NCI-H1048 (cell line): ENCODE data around the gene AHCYL1.

Experiments used
- DNase-seq: peaks from one replicate; lab custom pipeline; 2025; lab: John Stamatoyannopoulos, UW

The AHCYL1 gene

DNA sequence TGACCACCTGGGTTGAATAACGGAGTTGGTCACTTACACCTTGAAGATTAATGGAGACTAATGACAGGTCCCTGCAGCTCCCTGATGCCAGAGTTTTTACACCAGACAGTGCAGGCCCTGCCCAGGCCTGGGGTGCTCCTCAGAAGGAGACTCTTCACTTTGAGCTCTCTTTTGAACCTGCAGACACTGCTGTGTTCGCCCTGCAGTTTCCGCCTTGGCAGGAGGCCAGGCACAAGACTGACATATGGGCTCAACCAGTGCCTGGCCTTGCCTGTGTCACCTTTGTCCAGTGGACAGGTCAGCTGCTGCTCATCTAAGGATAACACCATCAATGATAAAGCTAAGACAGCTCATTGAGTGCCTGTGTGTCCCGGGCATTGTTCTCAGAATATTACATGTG lies 55.1 kb downstream of the AHCYL1 start:
- no peak for DNase-seq

- DNase-seq = no peak
Observed at GRCh38 chr1:110040548-110040947, 56.0 kb downstream of the AHCYL1 start.

DNA sequence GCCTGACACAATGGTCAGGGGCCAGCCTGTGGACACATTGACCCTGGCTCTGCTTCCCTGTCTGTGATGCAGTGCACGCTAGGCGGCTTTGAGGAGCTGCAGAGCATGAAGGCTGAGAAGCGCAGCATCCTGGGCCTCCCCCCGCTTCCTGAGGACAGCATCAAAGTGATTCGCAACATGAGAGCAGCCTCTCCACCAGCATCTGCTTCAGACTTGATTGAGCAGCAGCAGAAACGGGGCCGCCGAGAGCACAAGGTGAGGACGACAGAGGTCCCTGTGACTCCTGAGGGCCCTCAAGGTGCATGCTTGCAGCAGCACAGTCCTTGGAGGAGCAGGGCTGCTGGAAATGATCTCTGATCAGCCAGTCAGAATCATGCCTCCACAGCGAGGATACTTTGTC lies 58.5 kb downstream of the AHCYL1 start:
- no peak for DNase-seq

- DNase-seq = no peak
Observed at GRCh38 chr1:110047463-110047862, 62.9 kb downstream of the AHCYL1 start.

DNA sequence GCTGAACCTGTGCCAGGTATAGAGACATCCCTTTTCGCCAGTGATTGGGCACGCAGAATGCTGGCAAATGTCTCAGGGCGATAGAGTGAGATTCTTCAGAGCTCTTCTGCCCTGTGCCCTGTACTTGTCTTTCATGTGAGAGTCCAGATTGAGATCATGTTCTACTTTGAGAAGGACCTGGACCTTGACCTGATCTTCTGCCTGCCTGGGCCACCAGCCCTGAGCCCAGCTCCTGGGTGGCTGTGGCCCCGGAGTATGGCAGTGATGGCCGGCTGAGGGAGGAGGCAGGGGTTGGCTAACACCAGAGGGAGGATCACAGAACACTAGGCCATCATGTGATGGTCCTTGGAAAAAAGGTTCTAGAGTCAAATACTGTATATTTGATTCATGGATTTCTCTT lies 63.7 kb downstream of the AHCYL1 start:
- DNase-seq = no peak

DNA sequence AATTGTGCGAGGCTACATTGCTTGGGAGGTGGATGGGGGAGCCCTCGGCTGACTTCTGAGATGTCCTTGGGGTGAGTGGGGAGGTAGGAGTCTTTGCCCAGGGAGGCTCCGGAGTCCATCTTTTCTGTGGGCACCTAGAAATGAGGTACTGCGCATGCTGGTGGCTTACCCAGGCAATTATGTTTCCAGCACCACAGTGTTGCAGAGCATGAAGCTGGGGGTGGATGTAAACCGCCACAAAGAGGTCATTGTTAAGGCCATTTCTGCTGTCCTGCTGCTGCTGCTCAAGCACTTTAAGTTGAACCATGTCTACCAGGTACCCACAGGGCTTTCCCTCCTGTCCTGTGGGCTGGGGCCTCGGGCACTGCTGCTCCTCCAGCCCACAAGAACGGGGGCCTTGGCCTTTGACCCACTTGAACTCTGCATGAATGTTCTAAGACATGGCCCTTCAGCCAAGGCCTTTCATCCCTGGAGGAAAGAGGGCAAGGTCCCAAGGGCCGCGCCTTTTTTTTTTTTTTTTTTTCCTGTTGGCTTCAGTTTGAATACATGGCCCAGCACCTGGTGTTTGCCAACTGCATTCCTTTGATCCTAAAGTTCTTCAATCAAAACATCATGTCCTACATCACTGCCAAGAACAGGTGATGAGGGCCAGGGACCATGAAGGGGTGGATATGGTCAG lies 64.5 kb downstream of the AHCYL1 start:
- no peak for DNase-seq

- DNase-seq = no peak
Observed at GRCh38 chr1:110049801-110050601, 65.4 kb downstream of the AHCYL1 start.

DNA sequence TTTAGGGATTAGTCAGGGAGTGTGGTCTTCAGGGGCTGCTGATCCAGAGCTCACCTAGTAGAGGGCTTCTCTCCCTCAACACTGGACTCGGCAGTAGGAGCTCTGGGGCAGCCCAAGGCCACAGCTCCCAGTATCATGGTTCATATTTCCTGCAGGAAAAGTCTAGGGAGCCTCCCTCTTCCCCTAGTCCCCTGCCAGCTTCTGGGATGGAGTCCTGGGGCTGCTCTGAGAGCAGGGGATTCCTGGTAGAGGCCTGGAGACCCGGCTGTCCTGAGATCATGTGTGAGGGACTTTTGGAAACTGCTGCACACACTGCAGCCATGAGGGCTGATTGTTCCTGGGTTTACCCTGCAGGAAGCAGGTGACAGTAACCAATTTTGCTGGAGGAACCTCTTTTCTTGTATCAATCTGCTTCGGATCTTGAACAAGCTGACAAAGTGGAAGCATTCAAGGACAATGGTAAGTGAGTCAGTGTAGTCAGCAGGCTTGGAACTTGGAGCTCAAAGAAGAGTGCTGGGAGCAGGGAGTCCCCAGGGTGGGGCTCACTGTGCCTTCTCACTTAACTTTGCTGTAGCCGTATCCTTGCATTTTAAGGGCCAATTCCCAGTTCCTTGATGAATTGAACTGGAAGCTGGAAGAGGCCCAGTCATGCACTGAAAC lies 66.2 kb downstream of the AHCYL1 start:
- DNase-seq = no peak

GRCh38 chr1:110051262-110051648 lies 66.7 kb downstream of the AHCYL1 start:
- no peak for DNase-seq

GRCh38 chr1:110053552-110054428 lies 69.2 kb downstream of the AHCYL1 start:
- DNase-seq = no peak

DNA sequence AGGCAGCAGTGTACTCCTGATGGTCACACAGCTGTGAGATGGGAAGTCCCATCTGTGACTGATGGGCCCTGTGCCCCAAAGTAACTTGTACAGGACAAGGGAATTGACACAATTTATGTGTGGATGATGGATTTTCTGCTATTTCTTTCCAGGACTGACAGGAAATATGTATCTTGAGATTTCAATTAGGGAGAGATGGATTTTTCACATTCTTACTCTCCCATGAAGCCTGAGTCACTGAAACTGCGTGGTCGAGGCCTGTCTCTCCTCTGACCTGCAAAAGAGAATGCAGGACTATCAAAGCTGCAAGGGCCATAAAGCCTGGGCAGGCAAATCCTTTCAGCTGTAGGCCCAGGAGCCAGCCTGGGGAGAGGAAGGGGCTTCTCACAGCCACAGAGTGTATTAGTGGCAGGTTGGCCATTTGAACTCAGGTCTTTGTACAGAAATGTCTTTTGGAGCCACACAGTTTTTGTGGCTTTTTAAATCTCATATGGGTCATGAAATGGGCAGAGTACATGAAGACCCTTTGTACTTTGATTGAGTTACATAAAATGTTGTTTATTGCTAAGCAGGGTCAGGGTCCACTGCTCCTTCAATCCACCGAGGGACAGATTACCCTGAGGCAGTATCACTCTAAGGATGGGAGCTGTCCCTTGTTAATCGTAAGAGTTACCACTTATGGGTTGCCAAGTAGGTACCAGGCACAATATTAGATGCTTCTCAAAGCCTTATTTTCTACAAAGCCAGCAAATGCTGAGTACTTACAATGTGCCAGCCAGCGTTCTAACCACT lies 71.1 kb downstream of the AHCYL1 start:
- no peak for DNase-seq

GRCh38 chr1:110056285-110056683 lies 71.7 kb downstream of the AHCYL1 start:
- no peak for DNase-seq

DNA sequence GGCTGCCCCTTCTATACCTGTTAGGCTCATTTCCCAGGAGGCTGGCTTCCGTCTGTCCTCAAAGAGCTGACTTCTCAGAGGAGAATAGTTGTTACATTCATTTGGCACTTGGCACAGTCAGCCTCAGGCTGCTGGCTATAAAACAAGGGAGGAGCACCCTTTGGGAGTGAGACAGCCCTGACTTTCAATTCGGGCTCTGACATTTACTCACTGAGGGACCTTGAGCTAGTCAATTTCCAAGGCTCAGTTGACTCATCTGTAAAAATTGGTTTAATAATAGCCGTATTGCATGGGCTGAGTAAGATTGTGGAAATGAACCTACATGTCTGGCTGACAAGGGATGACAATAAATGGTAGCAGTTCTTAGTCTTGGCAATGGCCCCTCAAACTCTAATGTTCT lies 72.2 kb downstream of the AHCYL1 start:
- DNase-seq = no peak

DNA sequence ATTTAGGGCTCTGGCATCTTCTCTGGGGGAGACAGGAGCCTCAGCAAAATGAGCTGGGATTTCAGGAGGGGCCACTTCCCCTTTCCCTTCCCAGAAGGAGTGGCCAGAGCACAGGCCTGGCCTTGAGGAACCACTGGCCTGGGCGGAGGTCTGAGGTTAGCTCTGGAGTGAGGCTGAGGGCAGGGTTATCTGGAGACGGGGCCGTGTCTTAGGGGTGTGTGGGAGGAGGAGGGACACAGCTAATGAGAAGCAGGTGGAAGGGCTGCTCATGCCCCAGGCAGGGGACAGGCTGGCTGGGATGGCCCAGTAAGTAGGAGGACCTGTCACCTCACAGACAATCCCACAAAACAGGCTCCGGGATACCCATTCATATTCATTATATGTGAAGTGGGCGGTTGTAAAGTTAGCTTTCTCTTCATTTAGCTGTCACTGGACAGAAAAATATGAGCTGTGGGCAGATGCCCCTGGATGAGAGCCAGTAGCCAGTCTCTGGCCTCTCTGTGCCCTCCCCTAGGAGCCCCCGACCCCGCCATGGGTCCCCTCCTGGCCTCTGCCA lies 73.5 kb downstream of the AHCYL1 start:
- no peak for DNase-seq

DNA sequence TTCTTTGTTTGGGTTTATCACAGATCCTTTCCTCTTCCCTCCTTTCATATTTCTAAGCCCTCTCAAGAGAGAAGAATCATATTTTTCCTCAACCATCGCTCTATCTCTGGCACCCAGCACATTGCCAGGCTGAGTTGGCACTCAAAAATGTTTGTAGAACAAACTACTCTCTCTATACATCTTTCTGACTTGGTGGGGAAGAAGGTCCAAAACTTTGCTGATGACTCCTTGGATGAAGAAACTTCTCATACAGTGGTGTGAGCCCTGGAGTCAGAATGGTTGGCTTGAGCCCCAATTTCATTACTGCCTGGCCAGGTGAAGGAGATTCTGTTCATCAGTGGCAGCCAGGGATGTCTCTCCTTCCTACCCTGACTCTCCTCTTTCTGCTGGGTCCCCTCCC lies 74.0 kb downstream of the AHCYL1 start:
- no peak for DNase-seq

DNA sequence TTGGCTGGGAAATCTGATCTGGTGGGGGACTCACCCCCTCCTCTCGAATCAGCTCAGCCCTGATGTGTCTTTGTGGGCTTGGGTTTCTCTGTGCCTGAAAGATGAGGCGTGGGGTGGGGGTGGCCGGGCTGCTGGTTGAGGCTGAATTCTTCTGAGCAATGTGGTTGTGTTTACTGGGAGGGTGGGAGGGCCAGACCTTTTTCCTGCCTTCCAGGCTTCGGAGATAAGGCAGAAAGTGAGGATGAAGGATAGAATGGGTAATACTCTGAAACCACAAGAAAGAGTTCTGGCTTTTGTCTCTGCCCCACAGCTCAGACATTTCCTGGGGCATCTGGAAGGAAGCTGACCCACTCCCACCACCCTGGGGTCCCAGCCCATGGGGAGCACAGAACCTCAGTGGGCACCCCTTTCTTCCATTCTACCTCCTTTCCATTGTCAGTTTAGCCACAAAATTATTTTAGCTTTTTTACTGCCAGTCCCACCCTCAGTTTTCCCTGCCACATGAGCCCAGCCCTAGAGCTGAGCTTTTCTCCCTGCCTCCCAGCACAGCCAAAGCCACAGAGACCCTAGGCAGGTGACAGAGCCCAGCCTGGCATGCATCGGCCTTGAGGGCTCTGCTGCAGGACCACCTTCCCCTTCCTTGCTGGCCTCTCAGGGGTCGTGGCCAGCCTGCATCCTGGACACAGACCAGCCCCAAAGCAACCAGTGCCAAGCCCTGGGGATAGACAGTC lies 74.7 kb downstream of the AHCYL1 start:
- no peak for DNase-seq

GRCh38 chr1:110060034-110060661 lies 75.6 kb downstream of the AHCYL1 start:
- no peak for DNase-seq

- DNase-seq = no peak
Observed at GRCh38 chr1:110060662-110061060, 76.1 kb downstream of the AHCYL1 start.

GRCh38 chr1:110061341-110061740 lies 76.8 kb downstream of the AHCYL1 start:
- DNase-seq = no peak

DNA sequence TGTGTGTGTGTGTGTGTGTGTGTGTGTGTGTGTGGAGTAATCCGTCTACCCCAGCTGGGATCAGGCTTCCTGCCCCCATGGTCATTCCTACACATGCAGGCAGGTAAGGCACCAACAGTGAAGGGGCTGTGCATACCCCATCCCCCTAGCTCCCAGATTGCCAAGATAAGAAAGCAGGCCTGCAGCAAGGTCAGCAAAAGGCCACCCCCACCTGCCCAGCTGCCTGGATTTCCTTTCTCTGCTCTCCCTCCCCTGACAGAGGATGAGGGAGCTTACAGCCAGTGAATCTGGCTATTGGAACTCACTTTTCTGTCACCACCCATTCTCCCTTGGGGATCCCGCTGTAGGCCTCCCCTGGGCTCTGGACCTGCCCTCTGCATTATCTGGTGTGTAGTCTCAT lies 78.0 kb downstream of the AHCYL1 start:
- DNase-seq = no peak
